ENCODE measurements around the gene TAMALIN. TPM values are rescaled to one million over a fixed set of nuclear protein-coding genes. Genes with fewer than 3 reads are reported as not detected.

Gene TAMALIN
- total and polyA plus RNA-seq, 2 experiments from 2014 or later, result 0.34 to 3.0 TPM

DNA sequence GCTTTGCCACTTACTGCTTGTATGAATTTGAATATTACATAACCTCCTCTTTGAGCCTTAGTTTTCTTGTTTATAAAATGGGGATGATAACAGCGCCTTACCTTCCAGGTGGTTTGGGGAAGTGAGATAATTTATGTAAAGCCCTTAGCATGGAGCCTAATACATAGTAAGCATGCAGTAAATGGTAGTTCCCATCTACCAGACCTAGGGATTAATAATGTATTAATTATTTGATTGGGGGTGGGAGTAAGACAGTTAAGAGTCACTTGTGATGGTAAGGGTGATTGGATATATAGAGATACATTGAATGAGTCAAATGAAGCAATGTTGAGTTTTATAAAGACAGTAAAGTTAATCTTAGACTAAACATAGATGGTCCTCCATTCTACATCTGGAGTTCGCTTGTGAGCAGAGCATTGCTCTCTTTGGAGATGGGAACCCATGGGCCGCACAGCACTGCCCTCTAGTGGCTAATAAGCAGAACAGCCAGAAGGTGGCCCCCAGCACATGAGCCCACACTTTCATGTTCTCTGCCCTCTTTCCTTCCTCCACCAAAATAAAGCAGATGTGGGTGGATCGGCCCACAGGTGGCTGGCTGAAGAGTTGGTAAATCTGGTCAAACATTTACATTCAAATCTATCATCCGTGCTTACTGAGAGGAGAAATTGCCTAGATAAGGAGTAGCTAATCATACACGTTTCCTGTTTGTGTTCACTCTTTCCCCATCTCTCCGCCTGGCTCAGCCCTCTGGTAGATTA lies 26.5 kb upstream of the TAMALIN start:
- TF ChIP-seq, protein P1, sequence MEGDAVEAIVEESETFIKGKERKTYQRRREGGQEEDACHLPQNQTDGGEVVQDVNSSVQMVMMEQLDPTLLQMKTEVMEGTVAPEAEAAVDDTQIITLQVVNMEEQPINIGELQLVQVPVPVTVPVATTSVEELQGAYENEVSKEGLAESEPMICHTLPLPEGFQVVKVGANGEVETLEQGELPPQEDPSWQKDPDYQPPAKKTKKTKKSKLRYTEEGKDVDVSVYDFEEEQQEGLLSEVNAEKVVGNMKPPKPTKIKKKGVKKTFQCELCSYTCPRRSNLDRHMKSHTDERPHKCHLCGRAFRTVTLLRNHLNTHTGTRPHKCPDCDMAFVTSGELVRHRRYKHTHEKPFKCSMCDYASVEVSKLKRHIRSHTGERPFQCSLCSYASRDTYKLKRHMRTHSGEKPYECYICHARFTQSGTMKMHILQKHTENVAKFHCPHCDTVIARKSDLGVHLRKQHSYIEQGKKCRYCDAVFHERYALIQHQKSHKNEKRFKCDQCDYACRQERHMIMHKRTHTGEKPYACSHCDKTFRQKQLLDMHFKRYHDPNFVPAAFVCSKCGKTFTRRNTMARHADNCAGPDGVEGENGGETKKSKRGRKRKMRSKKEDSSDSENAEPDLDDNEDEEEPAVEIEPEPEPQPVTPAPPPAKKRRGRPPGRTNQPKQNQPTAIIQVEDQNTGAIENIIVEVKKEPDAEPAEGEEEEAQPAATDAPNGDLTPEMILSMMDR (conservative IDR thresholded peaks at IDR 0.05; ENCODE audit: low read depth in 2 of 2), result peak; percentile 95 to 97
- TF ChIP-seq CREB1 (CRISPR knock-in tag; IDR thresholded peaks at IDR 0.05; ENCODE audit: low read depth), result no peak
- no peak overlapping the region for H3K27ac ChIP-seq (ENCODE audit: low read depth)
- H3K36me3 Mint-ChIP-seq (ENCODE audit: low read depth), result peaks cover 41% of the 10 kb centered on the region

DNA sequence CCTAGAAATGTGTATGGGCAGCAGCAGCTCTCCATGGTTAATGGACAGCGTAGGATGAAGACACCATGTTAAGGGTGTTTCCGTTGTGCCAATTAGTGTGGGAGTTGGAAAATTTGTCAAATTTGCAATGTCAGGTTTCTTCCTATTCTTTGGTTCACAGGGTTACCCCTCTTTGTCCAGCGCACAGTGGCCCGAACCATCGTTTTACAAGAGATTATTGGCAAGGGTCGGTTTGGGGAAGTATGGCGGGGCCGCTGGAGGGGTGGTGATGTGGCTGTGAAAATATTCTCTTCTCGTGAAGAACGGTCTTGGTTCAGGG lies 26.0 kb upstream of the TAMALIN start:
- H3K4me1 Mint-ChIP-seq, result no peaks in the 10 kb centered on the region
- Histone ChIP-seq H3K79me2 (replicated peaks; ENCODE audit: insufficient read depth) (no peaks in the 10 kb centered on the region), H4K20me1 (replicated peaks; ENCODE audit: insufficient read depth) (no peaks in the 10 kb centered on the region; the same call in 1 of the 2 replicates), H3K27me3 (ENCODE audit: insufficient read depth) (no peaks in the 10 kb centered on the region), H3K27ac (ENCODE audit: low read depth) (no peak overlapping the region), H3K4me2 (no peak overlapping the region), H3K4me3 (no peak overlapping the region), H2AFZ (no peak overlapping the region), H3K9me2 (ENCODE audit: insufficient read depth) (no peaks in the 10 kb centered on the region), H3K4me1 (ENCODE audit: insufficient read depth) (no peaks in the 10 kb centered on the region), H3F3A (replicated peaks; ENCODE audit: low read depth) (no peaks in the 10 kb centered on the region), H3K36me3 (ENCODE audit: insufficient read depth) (no peaks in the 10 kb centered on the region)
- H3K9me3 Mint-ChIP-seq, result no peaks in the 10 kb centered on the region
- ATAC-seq (no peak), DNase-seq (ENCODE audit: low spot score) (no peak)
- TF ChIP-seq, protein P1 (conservative IDR thresholded peaks at IDR 0.05; ENCODE audit: low read depth in 2 of 2), result no peak
- 0 out of 2 replicates have a peak overlapping the region, but pooled peaks have one; percentile 29 for H3K27ac Mint-ChIP-seq
- peaks cover 3% of the 10 kb centered on the region for H3K27me3 Mint-ChIP-seq (ENCODE audit: insufficient read depth, low read depth, poor library complexity)
- H3K36me3 Mint-ChIP-seq (ENCODE audit: low read depth), result peaks cover 41% of the 10 kb centered on the region
- no peak overlapping the region for H3K4me3 Mint-ChIP-seq

More for the DNA sequence above, 26.5 kb upstream of the TAMALIN start:
- no peak overlapping the region for H3K4me2 ChIP-seq
- H3K4me1 Mint-ChIP-seq, result peaks cover under 1% of the 10 kb centered on the region
- no peaks in the 10 kb centered on the region for H3K9me3 Mint-ChIP-seq
- no peaks in the 10 kb centered on the region for H3K9me2 ChIP-seq (ENCODE audit: insufficient read depth)
- no peak overlapping the region for H3K27ac Mint-ChIP-seq
- H3K79me2 ChIP-seq (replicated peaks; ENCODE audit: insufficient read depth), result no peaks in the 10 kb centered on the region
- no peak overlapping the region for H3K4me3 ChIP-seq
- H3K4me1 ChIP-seq (ENCODE audit: insufficient read depth), result no peaks in the 10 kb centered on the region
- H3K27me3 Mint-ChIP-seq (ENCODE audit: insufficient read depth, low read depth, poor library complexity), result peaks cover 3% of the 10 kb centered on the region
- H3K36me3 ChIP-seq (ENCODE audit: insufficient read depth), result no peaks in the 10 kb centered on the region
- H3F3A ChIP-seq (replicated peaks; ENCODE audit: low read depth), result no peaks in the 10 kb centered on the region
- peak; percentile 99 for ATAC-seq
- peaks cover 4% of the 10 kb centered on the region; the same call in 1 of the 2 replicates for H4K20me1 ChIP-seq (replicated peaks; ENCODE audit: insufficient read depth)
- peak; percentile 74 for DNase-seq (ENCODE audit: low spot score)
- H2AFZ ChIP-seq, result no peak overlapping the region
- no peaks in the 10 kb centered on the region for H3K27me3 ChIP-seq (ENCODE audit: insufficient read depth)
- H3K4me3 Mint-ChIP-seq, result no peak overlapping the region

DNA sequence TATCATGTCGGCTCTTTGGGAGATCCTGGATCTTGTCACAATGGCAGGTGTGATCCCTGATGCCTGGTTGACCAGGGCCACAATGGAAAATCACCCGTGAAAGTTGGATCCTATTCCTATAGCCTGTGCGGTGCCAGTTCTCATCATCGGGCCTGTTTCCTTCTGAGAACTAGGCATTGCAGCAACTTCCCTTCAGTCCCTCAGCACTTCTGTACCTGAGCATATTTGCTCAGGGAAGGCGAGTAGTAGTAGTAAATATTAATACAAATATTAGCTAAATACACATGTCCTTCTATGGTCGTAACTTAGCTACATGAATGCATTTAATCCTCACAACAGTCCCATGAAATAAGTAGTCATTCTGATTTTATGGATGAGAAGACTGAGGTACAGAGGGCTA lies 22.1 kb upstream of the TAMALIN start:
- Histone ChIP-seq H3K4me3 (no peak overlapping the region), H3K4me2 (no peak overlapping the region), H3K79me2 (replicated peaks; ENCODE audit: insufficient read depth) (no peaks in the 10 kb centered on the region), H3K27me3 (ENCODE audit: insufficient read depth) (no peaks in the 10 kb centered on the region), H2AFZ (no peak overlapping the region), H3K27ac (ENCODE audit: low read depth) (no peak overlapping the region), H3K4me1 (ENCODE audit: insufficient read depth) (no peaks in the 10 kb centered on the region), H3K9me2 (ENCODE audit: insufficient read depth) (no peaks in the 10 kb centered on the region), H3F3A (replicated peaks; ENCODE audit: low read depth) (no peaks in the 10 kb centered on the region), H3K36me3 (ENCODE audit: insufficient read depth) (no peaks in the 10 kb centered on the region), H4K20me1 (replicated peaks; ENCODE audit: insufficient read depth) (peaks cover 3% of the 10 kb centered on the region; the same call in 1 of the 2 replicates)
- no peak overlapping the region for H3K27ac Mint-ChIP-seq
- no peak for DNase-seq (ENCODE audit: low spot score)
- H3K4me1 Mint-ChIP-seq, result no peaks in the 10 kb centered on the region
- peaks cover 2% of the 10 kb centered on the region for H3K27me3 Mint-ChIP-seq (ENCODE audit: insufficient read depth, low read depth, poor library complexity)
- no peak for ATAC-seq
- H3K9me3 Mint-ChIP-seq, result no peaks in the 10 kb centered on the region
- H3K4me3 Mint-ChIP-seq, result no peak overlapping the region
- H3K36me3 Mint-ChIP-seq (ENCODE audit: low read depth), result peaks cover 27% of the 10 kb centered on the region
- TF ChIP-seq CREB1 (CRISPR knock-in tag; IDR thresholded peaks at IDR 0.05; ENCODE audit: low read depth), result no peak
- no peak for TF ChIP-seq ETS1 (IDR thresholded peaks at IDR 0.05)
- TF ChIP-seq ZNF114 (CRISPR knock-in tag; IDR thresholded peaks at IDR 0.05), result no peak
- no peak for TF ChIP-seq STAT1 (IDR thresholded peaks at IDR 0.05; ENCODE audit: unreplicated experiment)
- TF ChIP-seq EZH2phosphoT487 (IDR thresholded peaks at IDR 0.05; ENCODE audit: unreplicated experiment), result no peak
